ELF-1 (cell line): Measurements from ENCODE around the gene IER2.
"Not testable (repeated sequence)": the region's sequence is repeated elsewhere in the genome, so short reads cannot be mapped to it uniquely, and the experiment has no call there.

Experiments used
- DNase-seq: peaks from one replicate; pipeline ENCODE4 v3.0.0-alpha.2; 2016; ENCODE audit warnings: low read depth, low spot score

The IER2 gene

DNA sequence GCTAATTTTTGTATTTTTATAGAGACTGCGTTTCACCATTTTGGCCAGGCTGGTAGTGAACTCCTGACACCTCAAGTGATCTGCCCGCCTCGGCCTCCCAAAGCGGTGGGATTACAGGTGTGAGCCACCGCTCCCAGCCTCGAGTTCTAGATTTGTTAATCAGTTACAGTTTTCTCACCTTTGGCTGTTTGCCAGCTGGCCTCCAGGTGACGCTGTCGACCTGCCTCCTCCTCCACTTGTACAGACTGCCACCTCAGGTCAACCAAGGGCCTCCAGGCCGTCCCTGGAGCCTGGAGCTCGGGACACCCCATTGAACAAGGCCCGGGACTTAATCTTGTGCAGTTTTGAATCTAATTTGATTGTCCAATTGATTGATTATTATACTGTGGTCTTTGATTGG lies 45.5 kb downstream of the IER2 start:
- DNase-seq: peak; percentile 91

DNA sequence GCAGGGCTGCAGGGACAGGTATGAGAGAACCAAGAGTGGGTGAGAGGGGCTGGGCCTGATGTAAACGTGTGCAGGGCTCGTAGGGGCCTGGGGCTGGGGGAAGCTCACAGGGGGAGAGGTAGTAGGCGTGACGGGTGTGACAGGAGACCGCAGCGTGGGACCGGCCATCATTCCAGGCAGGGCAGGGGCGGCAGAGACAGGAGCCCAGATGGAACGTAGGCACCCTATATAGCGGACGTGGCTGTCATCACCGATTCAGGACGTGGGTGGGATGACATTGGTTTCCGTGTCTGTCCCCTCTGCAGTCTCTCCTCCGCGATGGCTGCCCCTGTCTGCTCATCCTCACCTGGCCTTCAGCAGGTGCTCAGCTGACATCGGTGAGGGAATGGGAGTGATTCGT lies 48.4 kb downstream of the IER2 start:
- DNase-seq: no peak

- not testable (repeated sequence) for DNase-seq
These were observed 51.9 kb downstream of the IER2 start for GRCh38 chr19:13202112-13202511.
